ENCODE measurements around the gene RALGAPA2. TPM values are rescaled to one million over a fixed set of nuclear protein-coding genes. Genes with fewer than 3 reads are reported as not detected.
A peak's percentile ranks its signal among the peaks of the same experiment; 100 is the strongest.

Gene RALGAPA2
- total and polyA plus RNA-seq, 2 experiments from 2014 or later: 13.1 to 43.4 TPM

DNA sequence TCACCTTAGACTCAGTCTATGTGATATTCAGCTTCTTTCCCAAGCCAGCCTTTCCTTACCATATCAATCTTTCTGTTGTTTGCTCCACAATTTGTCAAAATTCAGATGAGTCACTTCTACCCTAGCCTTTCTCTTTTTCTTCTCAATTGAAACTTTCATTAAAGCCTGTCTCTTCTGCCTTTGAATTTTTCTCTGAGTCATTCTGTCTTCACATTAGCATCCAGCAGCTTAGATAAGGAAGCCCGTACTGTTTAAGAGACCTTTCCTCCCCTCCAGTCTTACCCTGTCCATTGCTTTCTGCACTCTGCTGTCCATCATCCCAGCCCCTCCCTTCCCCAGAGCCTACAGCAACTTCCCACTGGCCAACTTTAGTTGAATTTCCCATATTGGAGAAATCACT lies 34.9 kb upstream of the RALGAPA2 start (continued):
- TF ChIP-seq, protein P1, sequence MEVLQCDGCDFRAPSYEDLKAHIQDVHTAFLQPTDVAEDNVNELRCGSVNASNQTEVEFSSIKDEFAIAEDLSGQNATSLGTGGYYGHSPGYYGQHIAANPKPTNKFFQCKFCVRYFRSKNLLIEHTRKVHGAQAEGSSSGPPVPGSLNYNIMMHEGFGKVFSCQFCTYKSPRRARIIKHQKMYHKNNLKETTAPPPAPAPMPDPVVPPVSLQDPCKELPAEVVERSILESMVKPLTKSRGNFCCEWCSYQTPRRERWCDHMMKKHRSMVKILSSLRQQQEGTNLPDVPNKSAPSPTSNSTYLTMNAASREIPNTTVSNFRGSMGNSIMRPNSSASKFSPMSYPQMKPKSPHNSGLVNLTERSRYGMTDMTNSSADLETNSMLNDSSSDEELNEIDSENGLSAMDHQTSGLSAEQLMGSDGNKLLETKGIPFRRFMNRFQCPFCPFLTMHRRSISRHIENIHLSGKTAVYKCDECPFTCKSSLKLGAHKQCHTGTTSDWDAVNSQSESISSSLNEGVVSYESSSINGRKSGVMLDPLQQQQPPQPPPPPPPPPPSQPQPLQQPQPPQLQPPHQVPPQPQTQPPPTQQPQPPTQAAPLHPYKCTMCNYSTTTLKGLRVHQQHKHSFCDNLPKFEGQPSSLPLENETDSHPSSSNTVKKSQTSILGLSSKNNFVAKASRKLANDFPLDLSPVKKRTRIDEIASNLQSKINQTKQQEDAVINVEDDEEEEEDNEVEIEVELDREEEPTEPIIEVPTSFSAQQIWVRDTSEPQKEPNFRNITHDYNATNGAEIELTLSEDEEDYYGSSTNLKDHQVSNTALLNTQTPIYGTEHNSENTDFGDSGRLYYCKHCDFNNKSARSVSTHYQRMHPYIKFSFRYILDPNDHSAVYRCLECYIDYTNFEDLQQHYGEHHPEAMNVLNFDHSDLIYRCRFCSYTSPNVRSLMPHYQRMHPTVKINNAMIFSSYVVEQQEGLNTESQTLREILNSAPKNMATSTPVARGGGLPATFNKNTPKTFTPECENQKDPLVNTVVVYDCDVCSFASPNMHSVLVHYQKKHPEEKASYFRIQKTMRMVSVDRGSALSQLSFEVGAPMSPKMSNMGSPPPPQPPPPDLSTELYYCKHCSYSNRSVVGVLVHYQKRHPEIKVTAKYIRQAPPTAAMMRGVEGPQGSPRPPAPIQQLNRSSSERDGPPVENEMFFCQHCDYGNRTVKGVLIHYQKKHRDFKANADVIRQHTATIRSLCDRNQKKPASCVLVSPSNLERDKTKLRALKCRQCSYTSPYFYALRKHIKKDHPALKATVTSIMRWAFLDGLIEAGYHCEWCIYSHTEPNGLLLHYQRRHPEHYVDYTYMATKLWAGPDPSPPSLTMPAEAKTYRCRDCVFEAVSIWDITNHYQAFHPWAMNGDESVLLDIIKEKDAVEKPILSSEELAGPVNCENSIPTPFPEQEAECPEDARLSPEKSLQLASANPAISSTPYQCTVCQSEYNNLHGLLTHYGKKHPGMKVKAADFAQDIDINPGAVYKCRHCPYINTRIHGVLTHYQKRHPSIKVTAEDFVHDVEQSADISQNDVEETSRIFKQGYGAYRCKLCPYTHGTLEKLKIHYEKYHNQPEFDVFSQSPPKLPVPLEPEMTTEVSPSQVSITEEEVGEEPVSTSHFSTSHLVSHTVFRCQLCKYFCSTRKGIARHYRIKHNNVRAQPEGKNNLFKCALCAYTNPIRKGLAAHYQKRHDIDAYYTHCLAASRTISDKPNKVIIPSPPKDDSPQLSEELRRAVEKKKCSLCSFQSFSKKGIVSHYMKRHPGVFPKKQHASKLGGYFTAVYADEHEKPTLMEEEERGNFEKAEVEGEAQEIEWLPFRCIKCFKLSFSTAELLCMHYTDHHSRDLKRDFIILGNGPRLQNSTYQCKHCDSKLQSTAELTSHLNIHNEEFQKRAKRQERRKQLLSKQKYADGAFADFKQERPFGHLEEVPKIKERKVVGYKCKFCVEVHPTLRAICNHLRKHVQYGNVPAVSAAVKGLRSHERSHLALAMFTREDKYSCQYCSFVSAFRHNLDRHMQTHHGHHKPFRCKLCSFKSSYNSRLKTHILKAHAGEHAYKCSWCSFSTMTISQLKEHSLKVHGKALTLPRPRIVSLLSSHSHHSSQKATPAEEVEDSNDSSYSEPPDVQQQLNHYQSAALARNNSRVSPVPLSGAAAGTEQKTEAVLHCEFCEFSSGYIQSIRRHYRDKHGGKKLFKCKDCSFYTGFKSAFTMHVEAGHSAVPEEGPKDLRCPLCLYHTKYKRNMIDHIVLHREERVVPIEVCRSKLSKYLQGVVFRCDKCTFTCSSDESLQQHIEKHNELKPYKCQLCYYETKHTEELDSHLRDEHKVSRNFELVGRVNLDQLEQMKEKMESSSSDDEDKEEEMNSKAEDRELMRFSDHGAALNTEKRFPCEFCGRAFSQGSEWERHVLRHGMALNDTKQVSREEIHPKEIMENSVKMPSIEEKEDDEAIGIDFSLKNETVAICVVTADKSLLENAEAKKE (CRISPR knock-in tag; IDR thresholded peaks at IDR 0.05): no peak

DNA sequence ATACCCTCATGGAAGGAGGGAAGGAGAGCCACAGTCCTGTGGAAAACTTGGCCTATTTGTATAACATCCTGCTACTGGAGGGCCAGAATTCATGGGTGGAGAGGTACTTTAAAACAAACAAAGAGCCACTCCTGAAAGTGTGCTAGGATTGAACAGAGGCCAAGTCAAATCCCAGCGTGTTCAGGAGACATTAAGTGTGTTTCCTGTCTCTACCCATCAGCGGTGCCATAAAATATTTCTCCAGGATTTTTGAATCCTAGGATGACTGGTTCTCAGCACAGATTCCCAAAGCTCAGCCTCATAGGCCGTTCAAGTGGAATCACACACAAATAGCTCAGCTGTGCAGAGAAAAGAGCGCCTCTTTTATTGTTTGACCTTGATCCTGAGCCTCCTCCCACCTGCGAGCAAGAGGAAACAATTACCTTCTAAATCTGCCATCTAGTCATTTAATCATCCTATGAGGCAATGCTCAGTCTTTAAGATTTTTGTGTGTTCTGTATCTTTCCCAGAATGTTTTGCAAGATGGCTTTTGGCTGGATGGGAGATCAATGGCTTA lies 31.8 kb upstream of the RALGAPA2 start:
- H3K27me3 Mint-ChIP-seq (ENCODE audit: insufficient read depth, low read depth, poor library complexity): peaks cover 2% of the 10 kb centered on the region
- peak overlapping the region; percentile 61 for H3K4me2 ChIP-seq
- H3K36me3 ChIP-seq (ENCODE audit: insufficient read depth): no peaks in the 10 kb centered on the region
- H3K4me1 Mint-ChIP-seq: peaks cover 28% of the 10 kb centered on the region
- ATAC-seq (no peak), DNase-seq (ENCODE audit: low spot score) (no peak)
- peaks cover 3% of the 10 kb centered on the region for H3K36me3 Mint-ChIP-seq (ENCODE audit: low read depth)
- no peaks in the 10 kb centered on the region for H3K27me3 ChIP-seq (ENCODE audit: insufficient read depth)
- H3K27ac Mint-ChIP-seq: peak overlapping the region; percentile 92
- H3K4me3 Mint-ChIP-seq: no peak overlapping the region; the same call in 2 of the 3 replicates
- no peaks in the 10 kb centered on the region for H4K20me1 ChIP-seq (replicated peaks; ENCODE audit: insufficient read depth)
- peak overlapping the region; percentile 95 for H2AFZ ChIP-seq
- H3K79me2 ChIP-seq (replicated peaks; ENCODE audit: insufficient read depth): no peaks in the 10 kb centered on the region
- peaks cover 7% of the 10 kb centered on the region for H3K9me3 Mint-ChIP-seq
- no peaks in the 10 kb centered on the region for H3K9me2 ChIP-seq (ENCODE audit: insufficient read depth)
- no peak overlapping the region for H3K4me3 ChIP-seq
- H3K27ac ChIP-seq (ENCODE audit: low read depth): peak overlapping the region; percentile 86
- peaks cover 17% of the 10 kb centered on the region for H3K4me1 ChIP-seq (ENCODE audit: insufficient read depth)
- 0 out of 2 replicates have a peak, but pooled peaks cover 2% of the 10 kb centered on the region for H3F3A ChIP-seq (replicated peaks; ENCODE audit: low read depth)
- TF ChIP-seq, protein P1 (CRISPR knock-in tag; IDR thresholded peaks at IDR 0.05): no peak
- no peak for TF ChIP-seq JUNB (IDR thresholded peaks at IDR 0.05; ENCODE audit: unreplicated experiment)
- TF ChIP-seq ETS1 (IDR thresholded peaks at IDR 0.05): no peak
